NCI-H1417 treated with DMSO at 0.1 percent for 48 hours (cell line): ENCODE data around the gene POLR1B.
"Not testable (repeated sequence)": the region's sequence is repeated elsewhere in the genome, so short reads cannot be mapped to it uniquely, and the experiment has no call there.

Experiments used
- DNase-seq: peaks from one replicate; lab custom pipeline; 2025; lab: John Stamatoyannopoulos, UW

The POLR1B gene

DNA sequence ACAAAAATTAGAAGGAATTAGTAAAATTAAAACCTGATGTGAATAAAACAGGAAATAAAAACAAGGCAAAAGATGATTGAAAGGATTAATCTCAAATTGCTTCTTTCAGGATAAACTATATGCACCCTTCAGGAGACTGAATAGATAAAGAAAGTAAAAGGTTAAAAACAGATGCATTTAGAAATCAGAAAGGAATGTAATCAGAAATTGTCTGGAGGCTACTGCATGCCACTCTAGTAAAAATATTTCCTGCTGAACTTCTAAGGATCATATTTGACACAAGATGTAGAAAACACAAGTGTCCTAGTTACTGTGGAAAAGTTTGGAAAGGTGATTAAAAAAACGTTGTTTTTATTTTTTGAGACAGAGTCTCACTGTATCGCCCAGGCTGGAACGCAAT is 58.4 kb downstream of the POLR1B start:
- no peak for DNase-seq

DNA sequence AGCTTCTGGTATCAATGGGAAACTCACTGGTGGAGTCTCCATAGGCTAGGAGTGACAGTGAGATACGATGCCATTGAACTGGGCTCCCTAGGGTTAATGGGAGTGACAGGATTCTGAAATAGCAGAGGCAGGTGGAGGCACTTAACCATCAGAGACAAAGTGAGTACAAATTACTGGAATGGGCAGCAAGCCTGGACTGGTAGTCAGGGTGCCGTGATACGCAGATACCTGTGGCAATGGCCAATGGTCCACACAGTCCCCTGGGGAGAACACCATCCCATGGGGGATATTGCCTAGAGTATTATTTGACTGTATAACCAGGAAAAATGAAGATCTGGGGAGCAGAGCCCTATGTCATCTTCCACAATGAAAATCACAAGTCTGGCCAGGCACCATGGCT is 59.5 kb downstream of the POLR1B start:
- DNase-seq: no peak

DNA sequence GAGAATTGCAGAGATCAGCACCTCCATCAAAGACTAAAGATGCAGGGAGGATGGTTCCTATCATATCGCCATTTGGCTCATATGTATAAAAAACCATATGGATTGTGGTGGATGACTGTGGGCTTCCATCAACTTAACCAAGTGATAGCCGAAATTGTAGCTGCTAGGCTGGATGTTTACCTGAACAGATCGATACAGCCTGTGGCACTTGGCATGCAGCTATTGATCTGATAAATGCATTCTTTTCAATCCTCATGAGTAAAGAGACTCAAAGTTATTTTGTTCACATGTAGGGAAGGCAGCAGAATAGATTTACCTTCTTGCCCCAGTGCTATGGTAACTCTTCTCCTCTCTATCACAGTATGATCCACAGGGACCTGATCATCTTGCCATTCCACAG is 60.7 kb downstream of the POLR1B start:
- no peak for DNase-seq

DNA sequence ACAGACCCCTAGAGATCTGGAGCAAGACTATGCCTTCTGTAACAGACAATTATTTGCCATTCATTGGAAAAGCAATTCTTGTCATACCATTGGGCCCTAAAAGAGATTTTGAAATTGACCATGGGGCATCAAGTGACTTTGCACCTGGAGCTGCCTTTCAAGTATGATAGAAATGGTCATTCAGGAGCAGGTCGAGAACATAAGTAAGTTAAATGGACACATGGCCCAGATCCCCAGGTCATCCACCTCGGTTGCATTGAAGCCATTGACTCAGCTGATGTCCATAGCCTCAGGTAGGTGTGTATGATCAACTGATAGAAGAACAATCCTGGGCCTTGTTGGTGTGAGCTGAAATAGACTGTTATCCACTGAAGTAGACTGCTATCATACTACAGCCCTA is 61.5 kb downstream of the POLR1B start:
- DNase-seq: no peak

DNA sequence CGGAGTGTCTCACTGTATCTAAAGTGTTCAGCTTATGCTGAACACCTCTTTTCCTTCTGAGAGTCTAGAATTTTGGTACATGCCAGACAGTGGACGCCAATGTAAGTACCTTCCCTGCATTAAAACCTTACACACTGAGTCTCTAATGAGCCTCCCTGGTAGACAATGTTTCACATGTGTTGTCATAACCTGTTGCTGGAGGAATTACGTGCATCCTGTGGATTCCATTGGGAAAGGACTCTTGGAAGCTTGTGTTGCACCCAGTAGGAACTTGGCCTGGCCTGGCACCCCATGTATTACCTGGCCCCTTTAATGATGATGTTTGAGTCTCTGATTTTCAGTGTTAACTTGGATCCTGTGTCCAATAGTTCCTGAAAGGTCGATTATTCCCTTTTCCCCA is 62.7 kb downstream of the POLR1B start:
- no peak for DNase-seq

DNA sequence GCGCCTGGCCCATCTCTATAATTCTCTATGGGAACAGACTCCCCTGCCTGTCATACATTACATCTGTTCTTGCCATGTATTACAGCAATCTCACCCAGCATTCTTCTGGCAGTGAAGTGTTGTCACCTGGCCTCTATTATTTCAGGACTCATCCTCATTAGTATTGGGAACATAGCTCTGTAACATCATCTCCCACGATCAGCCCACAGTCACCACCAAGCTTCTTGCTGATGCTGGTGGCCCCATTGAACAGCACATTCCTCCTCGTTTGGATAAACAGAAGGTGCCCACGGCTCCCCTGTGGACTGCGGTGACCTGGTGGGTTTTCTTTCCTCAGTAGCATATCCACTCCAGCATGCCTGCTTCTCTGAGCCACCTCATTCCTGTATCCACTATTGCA is 63.7 kb downstream of the POLR1B start:
- DNase-seq: no peak

DNA sequence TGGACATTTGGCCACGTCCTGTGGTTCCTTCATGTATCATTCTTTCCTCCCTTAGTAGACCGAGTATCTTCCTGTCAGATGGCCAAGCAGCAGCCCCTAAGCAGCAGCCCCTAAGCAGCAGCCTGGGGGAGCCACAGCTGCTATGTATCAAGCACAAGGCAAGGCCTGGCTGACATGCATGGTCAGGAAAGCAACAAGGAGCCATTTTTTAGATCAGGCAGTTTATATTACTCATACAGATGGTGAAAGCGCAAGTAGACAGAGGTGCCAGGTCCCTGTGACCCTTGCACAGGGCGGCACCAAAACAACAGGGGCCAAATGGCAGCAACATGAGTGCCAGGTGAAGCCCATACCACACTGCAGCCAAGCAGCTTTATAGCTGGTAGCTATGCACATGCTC is 64.3 kb downstream of the POLR1B start:
- DNase-seq: no peak

DNA sequence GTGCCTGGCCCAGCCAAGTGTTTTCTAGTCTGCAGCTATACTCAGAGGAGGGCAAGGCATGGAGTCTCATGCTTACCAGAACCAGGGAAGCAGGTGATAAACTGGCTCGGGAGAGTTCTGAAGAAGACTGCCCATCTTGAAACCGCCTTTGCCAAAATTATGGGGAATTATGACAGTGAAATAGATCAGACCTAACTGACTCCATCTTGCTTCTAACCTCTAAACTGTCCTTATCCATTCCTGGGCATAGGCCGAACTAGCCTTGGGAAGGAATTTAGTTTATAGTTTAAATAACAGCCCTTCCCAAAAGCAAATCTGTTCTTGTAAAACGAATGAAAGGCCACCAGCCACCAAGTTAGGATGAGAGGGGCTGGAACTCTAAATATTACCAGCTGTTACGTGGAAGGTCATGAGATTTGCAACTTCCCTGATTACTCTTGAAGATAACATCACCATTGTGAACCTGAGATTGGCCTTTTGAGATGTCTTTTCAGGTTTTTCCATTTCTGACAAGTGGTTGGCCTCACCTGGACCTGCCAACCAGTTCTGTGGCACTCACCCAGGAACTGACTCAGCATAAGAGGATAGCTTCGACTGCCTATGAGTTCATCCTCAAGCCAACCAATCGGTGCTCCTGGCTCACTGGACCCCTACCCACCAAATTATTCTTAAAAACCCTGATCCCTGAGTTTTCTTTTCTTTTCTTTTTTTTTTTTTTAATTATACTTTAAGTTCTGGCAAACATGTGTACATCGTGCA is 65.6 kb downstream of the POLR1B start:
- no peak for DNase-seq

DNA sequence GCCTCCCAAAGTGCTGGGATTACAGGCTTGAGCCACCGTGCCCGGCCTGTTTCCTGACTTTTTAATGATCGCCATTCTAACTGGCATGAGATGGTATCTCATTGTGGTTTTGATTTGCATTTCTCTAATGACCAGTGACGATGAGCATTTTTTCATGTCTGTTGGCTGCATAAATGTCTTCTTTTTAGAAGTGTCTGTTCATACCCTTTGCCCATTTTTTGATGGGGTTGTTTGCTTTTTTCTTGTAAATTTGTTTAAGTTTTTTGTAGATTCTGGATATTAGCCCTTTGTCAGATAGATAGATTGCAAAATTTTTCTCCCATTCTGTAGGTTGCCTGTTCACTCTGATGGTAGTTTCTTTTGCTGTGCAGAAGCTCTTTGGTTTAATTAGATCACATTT is 67.1 kb downstream of the POLR1B start:
- DNase-seq: not testable (repeated sequence)

DNA sequence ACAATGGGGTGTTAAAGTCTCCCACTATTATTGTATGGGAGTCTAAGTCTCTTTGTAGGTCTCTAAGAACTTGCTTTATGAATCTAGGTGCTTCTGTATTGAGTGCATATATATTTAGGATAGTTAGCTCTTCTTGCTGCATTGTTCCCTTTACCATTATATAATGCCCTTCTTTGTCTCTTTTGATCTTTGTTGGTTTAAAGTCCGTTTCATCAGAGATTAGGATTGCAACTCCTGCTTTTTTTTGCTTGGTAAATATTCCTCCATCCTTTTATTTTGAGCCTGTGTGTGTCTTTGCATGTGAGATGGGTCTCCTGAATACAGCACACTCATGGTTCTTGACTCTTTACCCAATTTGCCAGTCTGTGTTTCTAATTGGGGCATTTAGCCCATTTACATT is 70.0 kb downstream of the POLR1B start:
- DNase-seq: not testable (repeated sequence)

DNA sequence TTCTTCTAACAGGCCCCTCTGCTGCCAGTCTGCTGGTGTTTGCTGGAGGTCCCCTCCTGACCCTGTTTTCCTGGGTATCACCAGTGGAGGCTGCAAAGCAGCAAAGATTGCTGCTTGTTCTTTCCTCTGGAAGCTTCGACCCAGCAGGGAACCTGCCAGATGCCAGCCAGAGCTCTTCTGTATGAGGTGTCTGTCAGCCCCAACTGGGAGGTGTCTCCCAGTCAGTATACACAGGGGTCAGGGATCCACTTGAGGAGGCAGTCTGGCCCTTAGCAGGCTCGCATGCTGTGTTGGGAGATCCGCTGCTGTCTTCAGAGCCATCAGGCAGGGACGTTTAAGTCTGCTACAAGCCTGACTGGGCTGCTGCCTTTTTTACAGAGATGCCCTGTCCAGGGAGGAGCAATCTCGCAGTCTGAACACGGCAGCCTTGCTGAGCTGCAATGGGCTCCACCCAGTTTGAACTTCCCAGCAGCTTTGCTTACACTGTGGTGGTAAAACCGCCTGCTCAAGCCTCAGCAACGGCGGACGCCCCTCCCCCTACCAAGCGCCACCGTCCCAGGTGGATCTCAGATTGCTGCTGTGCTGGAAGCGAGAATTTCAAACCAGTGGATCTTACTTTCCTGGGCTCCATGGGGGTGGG is 72.1 kb downstream of the POLR1B start:
- no peak for DNase-seq

DNA sequence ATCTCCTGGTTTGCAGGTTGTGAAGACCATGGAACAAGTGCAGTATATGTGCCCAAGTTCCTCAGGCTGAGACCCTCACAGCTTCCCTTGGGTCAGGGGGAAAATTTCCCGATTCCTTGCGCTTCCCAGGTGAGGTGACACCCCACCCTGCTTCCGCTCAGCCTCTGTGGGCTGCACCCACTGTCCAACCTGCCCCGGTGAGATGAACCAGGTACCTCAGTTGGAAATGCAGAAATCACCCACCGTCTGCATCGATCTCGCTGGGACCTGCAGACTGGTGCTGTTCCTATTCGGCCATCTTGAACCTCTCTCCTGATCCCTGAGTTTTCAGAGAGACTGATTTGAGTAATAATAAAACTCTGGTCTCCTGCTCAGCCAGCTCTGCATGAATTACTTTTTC is 72.8 kb downstream of the POLR1B start:
- DNase-seq: no peak

DNA sequence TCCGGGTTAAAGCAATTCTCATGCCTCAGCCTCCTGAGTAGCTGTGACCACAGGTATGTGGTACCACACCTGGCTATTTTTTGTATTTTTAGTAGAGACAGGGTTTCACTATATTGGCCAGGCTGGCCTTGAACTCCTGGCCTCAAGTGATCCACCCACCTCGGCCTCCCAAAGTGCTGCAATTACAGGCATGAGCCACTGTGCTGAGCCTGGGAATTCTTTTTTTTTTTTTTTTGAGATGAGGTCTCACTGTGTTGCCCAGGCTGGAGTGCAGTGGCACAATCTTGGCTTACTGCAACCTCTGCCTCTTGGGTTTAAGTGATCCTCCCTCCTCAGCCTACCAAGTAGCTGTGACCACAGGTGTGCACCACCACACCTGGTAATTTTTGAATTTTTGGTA is 73.5 kb downstream of the POLR1B start:
- DNase-seq: not testable (repeated sequence)

DNA sequence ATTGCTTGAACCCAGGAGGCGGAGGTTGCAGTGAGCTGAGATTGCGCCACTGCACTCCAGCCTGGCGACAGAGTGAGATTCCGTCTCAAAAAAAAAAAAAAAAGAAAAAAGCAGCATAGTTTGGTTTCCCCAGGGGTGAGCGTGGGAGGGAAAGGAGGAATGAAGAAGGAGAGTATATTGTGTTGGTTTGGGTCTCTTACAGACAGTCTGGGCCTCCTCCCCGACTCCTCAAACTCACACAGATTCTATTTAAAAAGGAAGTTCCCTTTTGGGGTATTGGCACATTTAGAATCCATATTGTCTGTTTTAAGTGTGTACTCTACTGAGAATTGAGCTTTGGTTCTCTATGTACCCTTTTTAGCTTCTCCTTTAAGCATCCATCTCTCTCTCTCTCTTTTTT is 76.1 kb downstream of the POLR1B start:
- DNase-seq: no peak

DNA sequence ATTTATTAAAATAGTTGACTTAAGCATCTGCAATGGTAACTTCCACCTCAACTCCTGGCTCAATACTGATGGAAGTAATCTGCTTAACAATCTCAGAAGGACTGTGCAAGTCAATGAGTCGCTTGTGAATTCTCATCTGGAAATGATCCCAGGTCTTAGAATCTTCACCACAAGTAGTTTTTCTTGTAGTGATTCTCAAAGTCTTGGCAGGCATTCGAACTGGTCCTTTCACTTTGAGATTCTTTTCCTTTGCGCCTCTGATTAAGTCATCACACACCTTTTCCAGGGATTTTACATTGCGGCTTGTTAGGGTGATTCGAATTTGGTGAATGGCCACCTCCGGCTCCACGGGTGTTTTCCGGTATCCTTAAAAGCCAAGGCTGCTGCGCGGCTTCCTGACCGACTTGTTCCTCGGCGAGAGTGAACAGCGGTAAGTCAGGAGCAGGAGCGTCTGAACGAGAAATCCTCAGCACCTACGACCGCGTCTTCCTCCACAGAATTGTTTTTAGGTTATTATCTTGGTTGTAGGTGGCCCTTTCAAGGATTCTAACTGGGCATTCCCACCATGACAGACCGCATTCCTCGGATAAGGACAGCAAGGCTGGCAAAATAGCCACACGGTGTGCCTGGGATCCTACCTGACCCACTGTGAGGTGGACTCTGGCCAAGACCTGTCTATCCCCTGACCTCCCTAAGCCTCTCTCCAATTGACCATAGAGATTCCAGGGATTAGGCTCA is 79.7 kb downstream of the POLR1B start:
- DNase-seq: no peak

DNA sequence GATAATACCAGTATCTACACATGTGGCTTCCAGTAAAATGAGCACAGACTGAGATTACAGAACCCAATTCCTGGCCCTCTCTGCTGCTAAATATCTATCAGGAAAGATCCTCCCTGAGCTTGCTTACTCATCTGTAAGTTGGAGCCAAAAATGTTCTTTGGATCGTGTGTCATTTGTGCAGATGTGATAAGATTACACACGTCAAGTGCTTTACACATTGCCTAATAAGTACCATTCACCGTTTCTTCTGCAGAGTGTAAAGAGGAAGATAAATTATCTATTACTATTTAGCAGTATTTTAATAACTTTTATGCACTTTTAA is 80.2 kb downstream of the POLR1B start:
- no peak for DNase-seq

DNA sequence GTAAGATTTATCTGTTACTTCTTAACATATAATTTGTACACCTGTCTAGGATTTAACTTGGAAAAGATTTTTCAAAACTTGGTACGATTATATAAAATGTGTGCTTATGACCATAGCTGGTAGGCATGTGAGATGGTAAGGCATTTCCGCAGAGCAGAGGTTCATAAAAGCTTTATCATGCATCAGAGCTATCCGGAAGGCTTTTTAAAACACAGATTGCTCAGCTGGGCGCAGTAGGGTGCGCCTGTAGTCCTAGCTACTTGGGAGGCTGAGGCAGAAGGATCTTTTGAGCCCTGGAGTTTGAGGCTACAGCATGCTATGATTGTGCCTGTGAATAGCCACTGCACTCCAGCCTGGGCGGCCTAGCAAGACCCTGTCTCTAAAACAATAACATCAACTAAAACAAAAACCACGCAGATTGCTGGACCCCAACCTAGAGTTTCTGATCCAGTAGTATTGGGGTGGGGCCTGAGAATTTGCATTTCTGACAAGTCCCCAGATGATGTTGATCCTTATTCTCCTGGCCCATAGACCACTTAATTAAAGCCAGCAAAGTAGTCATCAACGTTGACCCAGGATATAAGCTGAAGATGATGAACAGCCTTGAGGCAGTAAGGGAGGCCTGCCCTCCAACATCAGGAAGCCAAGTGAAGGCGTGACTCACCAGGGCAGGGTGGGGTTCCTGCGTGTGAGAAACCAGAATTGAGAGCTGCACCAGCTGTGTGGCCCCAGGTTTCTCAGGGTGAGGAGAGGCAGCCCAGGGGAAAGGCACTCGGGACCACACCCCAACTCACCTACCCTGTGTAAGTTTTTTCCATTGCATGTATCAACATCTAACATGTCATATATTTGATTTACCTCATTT is 81.9 kb downstream of the POLR1B start:
- no peak for DNase-seq

DNA sequence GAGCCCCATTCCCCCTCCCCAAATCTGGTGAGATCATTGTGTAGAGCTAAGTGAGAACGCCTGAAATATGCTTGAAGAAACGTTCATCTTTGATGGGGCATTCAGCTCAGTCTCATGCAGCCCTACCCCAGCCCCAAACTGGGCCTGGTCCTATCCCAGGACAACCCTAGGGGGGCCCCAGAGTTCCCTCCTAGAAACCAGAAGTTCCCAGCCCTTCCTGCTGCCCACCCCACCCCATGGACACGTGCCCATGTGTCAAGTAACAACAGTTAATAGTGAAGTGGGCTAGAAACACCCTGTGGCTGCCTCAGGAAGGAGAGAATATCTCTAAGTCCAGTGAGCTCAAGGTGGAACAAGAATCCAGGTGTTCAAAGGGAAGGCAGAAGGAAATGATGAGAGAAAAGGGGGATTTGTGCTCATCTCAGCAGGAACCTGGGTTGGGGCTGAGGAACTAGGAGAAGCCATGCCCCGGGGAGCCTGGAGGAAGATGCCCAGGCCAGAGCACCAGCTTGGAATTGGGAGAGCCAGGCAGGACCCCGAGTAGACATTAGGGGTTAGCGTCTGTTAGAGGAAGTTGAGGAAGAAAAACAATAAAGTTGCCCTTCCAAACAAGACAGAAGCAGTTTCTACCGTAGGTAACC is 83.3 kb downstream of the POLR1B start:
- no peak for DNase-seq

DNA sequence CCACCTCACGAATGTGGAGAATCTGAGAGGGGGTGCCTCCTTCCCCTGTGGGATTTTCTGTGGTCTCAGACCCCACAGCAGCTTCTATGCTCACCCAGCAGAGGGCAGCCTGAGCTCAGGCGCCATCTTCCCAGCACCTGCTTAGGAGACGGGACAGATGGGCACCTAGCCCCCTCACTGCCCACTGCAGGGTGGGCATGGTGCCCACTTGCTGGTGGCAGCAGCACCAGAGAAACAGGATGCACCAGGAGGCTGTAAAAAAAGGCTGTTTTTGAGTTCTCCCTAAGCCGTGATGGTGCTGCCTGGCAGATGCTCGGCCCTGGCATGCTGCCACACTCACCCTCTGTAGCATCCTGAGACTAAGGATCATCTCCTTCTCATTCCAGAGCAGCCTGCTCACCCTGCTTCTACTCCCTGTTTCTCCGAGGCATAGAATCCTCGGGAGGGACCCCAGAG is 84.4 kb downstream of the POLR1B start:
- no peak for DNase-seq
